HepG2 (cell line): ENCODE results near the gene FLYWCH1. TPM values are rescaled to one million over a fixed set of nuclear protein-coding genes. Genes with fewer than 3 reads are reported as not detected.

ENCODE experiments used
- CEBPB ChIP-seq: IDR thresholded peaks from 2 replicates; pipeline ENCODE4 v1.6.1; 2011; ENCODE audit warnings: low read depth, low read length, improper control_type of control experiment, borderline replicate concordance
- FOSL2 ChIP-seq: sonication (generic); formaldehyde crosslinking; IDR thresholded peaks from 2 replicates; pipeline ENCODE4 v1.4.0; 2020; ENCODE audit warnings: missing genetic modification reagents
- NFYB ChIP-seq: sonication (generic); formaldehyde crosslinking; IDR thresholded peaks from 2 replicates; pipeline ENCODE4 v1.4.0; 2020; ENCODE audit warnings: missing genetic modification reagents
- RAD21 ChIP-seq: fragments of 450-650 bp; formaldehyde crosslinking; IDR thresholded peaks from 2 replicates; pipeline ENCODE4 v1.5.0; 2020; ENCODE audit warnings: mild to moderate bottlenecking
- RARG ChIP-seq: sonication (generic); formaldehyde crosslinking; IDR thresholded peaks from 2 replicates; pipeline ENCODE4 v1.4.0; 2020; ENCODE audit warnings: low read depth, mild to moderate bottlenecking, missing genetic modification reagents
- SIN3A ChIP-seq: IDR thresholded peaks from 2 replicates; pipeline ENCODE4 v1.6.1; 2011; ENCODE audit warnings: low read depth, mild to moderate bottlenecking, control low read depth, low read length, borderline replicate concordance
- SIX1 ChIP-seq: sonication (generic); formaldehyde crosslinking; IDR thresholded peaks from 2 replicates; pipeline ENCODE4 v1.4.0; 2020; ENCODE audit warnings: missing genetic modification reagents, borderline replicate concordance
- STAG1 ChIP-seq: sonication (generic); formaldehyde crosslinking; IDR thresholded peaks from 2 replicates; pipeline ENCODE4 v1.4.0; 2020; ENCODE audit warnings: missing genetic modification reagents
- ZFP62 ChIP-seq: sonication (generic); formaldehyde crosslinking; IDR thresholded peaks from 2 replicates; pipeline ENCODE4 v1.4.0; 2020; ENCODE audit warnings: missing genetic modification reagents
- ZNF572 ChIP-seq: sonication (generic); formaldehyde crosslinking; IDR thresholded peaks from 2 replicates; pipeline ENCODE4 v1.5.1; 2020; ENCODE audit warnings: mild to moderate bottlenecking, missing genetic modification reagents
- ZNF747 ChIP-seq: sonication (generic); formaldehyde crosslinking; IDR thresholded peaks from 2 replicates; pipeline ENCODE4 v1.8.1; 2023; ENCODE audit warnings: missing genetic modification reagents, mild to moderate bottlenecking, borderline replicate concordance
- ZNF850 ChIP-seq: sonication (generic); formaldehyde crosslinking; conservative IDR thresholded peaks from 2 replicates; pipeline ENCODE4 v1.9.0; 2021; ENCODE audit warnings: mild to moderate bottlenecking, missing genetic modification reagents
- polyA plus RNA-seq, 8 experiments: library from polyadenylated mRNA; depleted of rRNA in 3 of 8; stranded (reverse) in 7 of 8; unstranded in 1 of 8; fragments of >200 nt; fragmentation: Illumina TruSeq in 4 of 8; extraction: Trizol in 4 of 8; gene quantifications; 2 replicates each; pipeline versions ENCODE4 v1.2.1 to v1.2.3, GENCODE V29; 2011 to 2016; ENCODE audit warnings: low read depth in 4 of 8, missing spikeins in 1 of 8, mixed read lengths in 1 of 8; ENCODE audit not compliant: insufficient read depth in 1 of 8
- total RNA-seq, 5 experiments: library from RNA; depleted of rRNA; stranded (reverse); fragments of >200 nt; fragmentation: Illumina TruSeq; extraction: Trizol; gene quantifications; 2 replicates each; pipeline ENCODE4 v1.2.3, GENCODE V29; 2016; ENCODE audit warnings: low read depth in 1 of 5
- TF ChIP-seq, protein P1 (sequence below): sonication (generic); formaldehyde crosslinking; IDR thresholded peaks from 2 replicates; pipeline ENCODE4 v1.4.0; 2020; ENCODE audit warnings: mild to moderate bottlenecking, missing genetic modification reagents
- TF ChIP-seq, protein P2 (sequence below): sonication (generic); formaldehyde crosslinking; IDR thresholded peaks from 2 replicates; pipeline ENCODE4 v1.4.0; 2020; ENCODE audit warnings: missing genetic modification reagents, mild to moderate bottlenecking, borderline replicate concordance
- TF ChIP-seq, protein P3 (sequence below): sonication (generic); formaldehyde crosslinking; IDR thresholded peaks from 2 replicates; pipeline ENCODE4 v1.5.0; 2020; ENCODE audit warnings: missing genetic modification reagents
- TF ChIP-seq, protein P4 (sequence below): sonication (generic); formaldehyde crosslinking; IDR thresholded peaks from 2 replicates; pipeline ENCODE4 v1.4.0; 2020; ENCODE audit warnings: missing genetic modification reagents
- TF ChIP-seq, protein P5 (sequence below): sonication (generic); formaldehyde crosslinking; IDR thresholded peaks from 2 replicates; pipeline ENCODE4 v1.5.0; 2020; ENCODE audit warnings: missing genetic modification reagents
- TF ChIP-seq, protein P6 (sequence below): sonication (generic); formaldehyde crosslinking; IDR thresholded peaks from 2 replicates; pipeline ENCODE4 v1.4.0; 2020; ENCODE audit warnings: missing genetic modification reagents, mild to moderate bottlenecking, borderline replicate concordance

The FLYWCH1 gene
- total and polyA plus RNA-seq, 2 of the 13 experiments (the other 11 are each of a cell fraction or from before 2014, with no cell fraction given): 7.3 to 12.4 TPM

DNA sequence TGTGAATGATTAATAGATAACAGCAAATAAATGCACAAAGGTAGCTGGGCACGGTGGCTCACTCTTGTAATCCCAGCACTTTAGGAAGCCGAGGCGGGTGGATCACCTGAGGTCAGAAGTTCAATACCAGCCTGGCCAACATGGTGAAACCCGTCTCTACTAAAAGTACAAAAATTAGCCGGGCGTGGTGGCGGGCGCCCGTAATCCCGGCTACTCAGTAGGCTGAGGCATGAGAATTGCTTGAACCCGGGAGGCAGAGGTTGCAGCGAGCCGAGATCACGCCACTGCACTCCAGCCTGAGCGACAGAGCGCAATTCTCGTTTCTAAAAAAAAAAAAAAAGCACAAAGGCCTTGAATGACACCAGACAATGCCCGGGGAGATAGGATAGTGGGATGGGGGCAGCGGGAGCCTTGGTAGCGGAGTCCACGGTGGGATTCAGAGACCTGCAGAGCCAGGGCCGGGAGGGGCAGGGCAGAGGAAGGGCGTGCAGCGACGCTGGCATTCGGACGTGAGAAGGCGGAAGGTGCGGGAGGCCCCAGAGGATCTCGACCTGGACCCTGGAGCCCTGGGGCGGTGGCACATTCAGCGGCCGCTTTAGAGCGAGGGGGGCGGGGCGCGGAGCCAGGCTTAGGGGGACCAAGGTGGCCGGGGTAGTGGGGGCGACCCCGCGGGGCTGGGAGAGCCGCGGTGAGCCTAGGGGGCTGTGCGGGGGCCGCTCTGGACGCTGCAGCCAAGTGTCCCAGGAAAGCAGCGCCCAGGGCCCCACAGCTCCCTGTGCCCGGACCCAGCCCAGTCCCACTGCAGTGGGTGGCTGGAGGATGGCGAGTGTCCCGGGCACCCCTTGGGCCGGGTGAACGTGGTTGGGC is 29.7 kb upstream of the FLYWCH1 start (continued):
- TF ChIP-seq, protein P1, sequence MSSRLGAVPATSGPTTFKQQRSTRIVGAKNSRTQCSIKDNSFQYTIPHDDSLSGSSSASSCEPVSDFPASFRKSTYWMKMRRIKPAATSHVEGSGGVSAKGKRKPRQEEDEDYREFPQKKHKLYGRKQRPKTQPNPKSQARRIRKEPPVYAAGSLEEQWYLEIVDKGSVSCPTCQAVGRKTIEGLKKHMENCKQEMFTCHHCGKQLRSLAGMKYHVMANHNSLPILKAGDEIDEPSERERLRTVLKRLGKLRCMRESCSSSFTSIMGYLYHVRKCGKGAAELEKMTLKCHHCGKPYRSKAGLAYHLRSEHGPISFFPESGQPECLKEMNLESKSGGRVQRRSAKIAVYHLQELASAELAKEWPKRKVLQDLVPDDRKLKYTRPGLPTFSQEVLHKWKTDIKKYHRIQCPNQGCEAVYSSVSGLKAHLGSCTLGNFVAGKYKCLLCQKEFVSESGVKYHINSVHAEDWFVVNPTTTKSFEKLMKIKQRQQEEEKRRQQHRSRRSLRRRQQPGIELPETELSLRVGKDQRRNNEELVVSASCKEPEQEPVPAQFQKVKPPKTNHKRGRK: no peak
- TF ChIP-seq FOSL2: no peak
- TF ChIP-seq RAD21 (CRISPR knock-in tag): no peak
- no peak for TF ChIP-seq ZNF572 (CRISPR knock-in tag)
- TF ChIP-seq, protein P2, sequence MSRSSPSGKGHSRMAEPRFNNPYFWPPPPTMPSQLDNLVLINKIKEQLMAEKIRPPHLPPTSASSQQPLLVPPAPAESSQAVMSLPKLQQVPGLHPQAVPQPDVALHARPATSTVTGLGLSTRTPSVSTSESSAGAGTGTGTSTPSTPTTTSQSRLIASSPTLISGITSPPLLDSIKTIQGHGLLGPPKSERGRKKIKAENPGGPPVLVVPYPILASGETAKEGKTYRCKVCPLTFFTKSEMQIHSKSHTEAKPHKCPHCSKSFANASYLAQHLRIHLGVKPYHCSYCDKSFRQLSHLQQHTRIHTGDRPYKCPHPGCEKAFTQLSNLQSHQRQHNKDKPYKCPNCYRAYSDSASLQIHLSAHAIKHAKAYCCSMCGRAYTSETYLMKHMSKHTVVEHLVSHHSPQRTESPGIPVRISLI (CRISPR knock-in tag): peak; percentile 44; the same call in 1 of the 2 replicates
- no peak for TF ChIP-seq CEBPB
- no peak for TF ChIP-seq RARG (CRISPR knock-in tag)
- TF ChIP-seq, protein P3, sequence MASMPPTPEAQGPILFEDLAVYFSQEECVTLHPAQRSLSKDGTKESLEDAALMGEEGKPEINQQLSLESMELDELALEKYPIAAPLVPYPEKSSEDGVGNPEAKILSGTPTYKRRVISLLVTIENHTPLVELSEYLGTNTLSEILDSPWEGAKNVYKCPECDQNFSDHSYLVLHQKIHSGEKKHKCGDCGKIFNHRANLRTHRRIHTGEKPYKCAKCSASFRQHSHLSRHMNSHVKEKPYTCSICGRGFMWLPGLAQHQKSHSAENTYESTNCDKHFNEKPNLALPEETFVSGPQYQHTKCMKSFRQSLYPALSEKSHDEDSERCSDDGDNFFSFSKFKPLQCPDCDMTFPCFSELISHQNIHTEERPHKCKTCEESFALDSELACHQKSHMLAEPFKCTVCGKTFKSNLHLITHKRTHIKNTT (CRISPR knock-in tag): no peak
- TF ChIP-seq, protein P4, sequence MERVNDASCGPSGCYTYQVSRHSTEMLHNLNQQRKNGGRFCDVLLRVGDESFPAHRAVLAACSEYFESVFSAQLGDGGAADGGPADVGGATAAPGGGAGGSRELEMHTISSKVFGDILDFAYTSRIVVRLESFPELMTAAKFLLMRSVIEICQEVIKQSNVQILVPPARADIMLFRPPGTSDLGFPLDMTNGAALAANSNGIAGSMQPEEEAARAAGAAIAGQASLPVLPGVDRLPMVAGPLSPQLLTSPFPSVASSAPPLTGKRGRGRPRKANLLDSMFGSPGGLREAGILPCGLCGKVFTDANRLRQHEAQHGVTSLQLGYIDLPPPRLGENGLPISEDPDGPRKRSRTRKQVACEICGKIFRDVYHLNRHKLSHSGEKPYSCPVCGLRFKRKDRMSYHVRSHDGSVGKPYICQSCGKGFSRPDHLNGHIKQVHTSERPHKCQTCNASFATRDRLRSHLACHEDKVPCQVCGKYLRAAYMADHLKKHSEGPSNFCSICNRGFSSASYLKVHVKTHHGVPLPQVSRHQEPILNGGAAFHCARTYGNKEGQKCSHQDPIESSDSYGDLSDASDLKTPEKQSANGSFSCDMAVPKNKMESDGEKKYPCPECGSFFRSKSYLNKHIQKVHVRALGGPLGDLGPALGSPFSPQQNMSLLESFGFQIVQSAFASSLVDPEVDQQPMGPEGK (CRISPR knock-in tag): peak; percentile 58; the same call in 1 of the 2 replicates
- no peak for TF ChIP-seq ZNF850 (CRISPR knock-in tag)
- TF ChIP-seq ZFP62 (CRISPR knock-in tag): no peak
- TF ChIP-seq NFYB (CRISPR knock-in tag): no peak
- TF ChIP-seq, protein P5, sequence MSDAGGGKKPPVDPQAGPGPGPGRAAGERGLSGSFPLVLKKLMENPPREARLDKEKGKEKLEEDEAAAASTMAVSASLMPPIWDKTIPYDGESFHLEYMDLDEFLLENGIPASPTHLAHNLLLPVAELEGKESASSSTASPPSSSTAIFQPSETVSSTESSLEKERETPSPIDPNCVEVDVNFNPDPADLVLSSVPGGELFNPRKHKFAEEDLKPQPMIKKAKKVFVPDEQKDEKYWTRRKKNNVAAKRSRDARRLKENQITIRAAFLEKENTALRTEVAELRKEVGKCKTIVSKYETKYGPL (CRISPR knock-in tag): no peak
- TF ChIP-seq STAG1: no peak
- no peak for TF ChIP-seq SIX1 (CRISPR knock-in tag)
- TF ChIP-seq SIN3A: peak; percentile 38; the same call in 1 of the 2 replicates
- no peak for TF ChIP-seq ZNF747
- TF ChIP-seq, protein P6, sequence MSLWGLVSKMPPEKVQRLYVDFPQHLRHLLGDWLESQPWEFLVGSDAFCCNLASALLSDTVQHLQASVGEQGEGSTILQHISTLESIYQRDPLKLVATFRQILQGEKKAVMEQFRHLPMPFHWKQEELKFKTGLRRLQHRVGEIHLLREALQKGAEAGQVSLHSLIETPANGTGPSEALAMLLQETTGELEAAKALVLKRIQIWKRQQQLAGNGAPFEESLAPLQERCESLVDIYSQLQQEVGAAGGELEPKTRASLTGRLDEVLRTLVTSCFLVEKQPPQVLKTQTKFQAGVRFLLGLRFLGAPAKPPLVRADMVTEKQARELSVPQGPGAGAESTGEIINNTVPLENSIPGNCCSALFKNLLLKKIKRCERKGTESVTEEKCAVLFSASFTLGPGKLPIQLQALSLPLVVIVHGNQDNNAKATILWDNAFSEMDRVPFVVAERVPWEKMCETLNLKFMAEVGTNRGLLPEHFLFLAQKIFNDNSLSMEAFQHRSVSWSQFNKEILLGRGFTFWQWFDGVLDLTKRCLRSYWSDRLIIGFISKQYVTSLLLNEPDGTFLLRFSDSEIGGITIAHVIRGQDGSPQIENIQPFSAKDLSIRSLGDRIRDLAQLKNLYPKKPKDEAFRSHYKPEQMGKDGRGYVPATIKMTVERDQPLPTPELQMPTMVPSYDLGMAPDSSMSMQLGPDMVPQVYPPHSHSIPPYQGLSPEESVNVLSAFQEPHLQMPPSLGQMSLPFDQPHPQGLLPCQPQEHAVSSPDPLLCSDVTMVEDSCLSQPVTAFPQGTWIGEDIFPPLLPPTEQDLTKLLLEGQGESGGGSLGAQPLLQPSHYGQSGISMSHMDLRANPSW (CRISPR knock-in tag): no peak
